Endothelial cell of umbilical vein (primary cell): Measurements from ENCODE around the gene SMAD1.

Source experiments
- CTCF ChIP-seq, 2 donors: IDR thresholded peaks; 1 replicate in 1 of 2; 2 replicates in 1 of 2; pipeline ENCODE4 v1.5.1; 2011; ENCODE audit warnings: low read length in 2 of 2, mild to moderate bottlenecking in 2 of 2, moderate library complexity in 2 of 2, control low read depth in 1 of 2, inconsistent platforms in 1 of 2, low read depth in 1 of 2; ENCODE audit not compliant: insufficient read depth in 1 of 2; ENCODE audit errors: extremely low read depth in 1 of 2
- EZH2 ChIP-seq: IDR thresholded peaks from 2 replicates; pipeline ENCODE4 v1.6.1; 2012; ENCODE audit warnings: borderline replicate concordance, low read depth, mild to moderate bottlenecking, moderate library complexity, low read length, inconsistent platforms; ENCODE audit not compliant: severe bottlenecking
- GATA2 ChIP-seq: IDR thresholded peaks from 2 replicates; pipeline ENCODE4 v1.7.0; 2011; ENCODE audit warnings: low read depth, mild to moderate bottlenecking, moderate library complexity, mixed read lengths, low read length; ENCODE audit not compliant: insufficient read length, insufficient read depth
- MYC ChIP-seq: IDR thresholded peaks from one replicate; pipeline ENCODE4 v1.6.1; 2011; ENCODE audit warnings: mild to moderate bottlenecking, low read depth, low read length
- POLR2A ChIP-seq: IDR thresholded peaks from 2 replicates; pipeline ENCODE4 v1.6.1; 2012; ENCODE audit warnings: low read depth, mild to moderate bottlenecking, control low read depth, low read length
- POLR2AphosphoS5 ChIP-seq: IDR thresholded peaks from 2 replicates; pipeline ENCODE4 v1.6.1; 2012; ENCODE audit warnings: low read depth, mild to moderate bottlenecking, control low read depth, low read length, moderate library complexity; ENCODE audit not compliant: insufficient read depth

- no peak for TF ChIP-seq CTCF (IDR thresholded peaks at IDR 0.05; ENCODE audit: extremely low read depth in 1 of 2, insufficient read depth in 1 of 2, low read depth in 1 of 2, low read length in 2 of 2)
- TF ChIP-seq POLR2A: no peak
- no peak for TF ChIP-seq MYC
- no peak for TF ChIP-seq GATA2
- TF ChIP-seq POLR2AphosphoS5: no peak
- TF ChIP-seq EZH2: no peak
These were observed 30.4 kb downstream of the SMAD1 start for GRCh38 chr4:145511913-145512522.
